ENCODE results near the gene FOXL1. TPM values are rescaled to one million over a fixed set of nuclear protein-coding genes. Genes with fewer than 3 reads are reported as not detected.

FOXL1 gene
- polyA plus RNA-seq, 1 experiment = 4.9 TPM

- CTCF ChIA-PET = no interaction called here
- H3K27me3 ChIP-seq (ENCODE audit: control insufficient read depth, insufficient read depth, low read length) = no peaks in the 10 kb centered on the region
- no peak overlapping the region for H3K4me3 ChIP-seq (ENCODE audit: low read depth, low read length)
- no peak for DNase-seq (ENCODE audit: low read depth)
- POLR2A ChIA-PET = no interaction called here
- no peak for TF ChIP-seq CTCF (IDR thresholded peaks at IDR 0.05; ENCODE audit: insufficient read depth, low read depth, low read length)
- H3K36me3 ChIP-seq (ENCODE audit: control insufficient read depth, insufficient read depth, low read length) = peaks cover 20% of the 10 kb centered on the region
Observed at GRCh38 chr16:86547286-86547685, 31.1 kb upstream of the FOXL1 start.

GRCh38 chr16:86549076-86549892 lies 29.1 kb upstream of the FOXL1 start:
- H3K4me3 ChIP-seq (ENCODE audit: low read depth, low read length) = no peak overlapping the region
- DNase-seq (ENCODE audit: low read depth) = no peak
- no peaks in the 10 kb centered on the region for H3K27me3 ChIP-seq (ENCODE audit: control insufficient read depth, insufficient read depth, low read length)
- ChIA-PET POLR2A (no interaction called here), CTCF (interaction anchor here (1.1 kb wide), 1 partner anchor 514 kb away, joined by 3 read pairs; no protein-coding TSS in a partner anchor)
- H3K36me3 ChIP-seq (ENCODE audit: control insufficient read depth, insufficient read depth, low read length) = peaks cover 17% of the 10 kb centered on the region
- no peak for TF ChIP-seq CTCF (IDR thresholded peaks at IDR 0.05; ENCODE audit: insufficient read depth, low read depth, low read length)

DNA sequence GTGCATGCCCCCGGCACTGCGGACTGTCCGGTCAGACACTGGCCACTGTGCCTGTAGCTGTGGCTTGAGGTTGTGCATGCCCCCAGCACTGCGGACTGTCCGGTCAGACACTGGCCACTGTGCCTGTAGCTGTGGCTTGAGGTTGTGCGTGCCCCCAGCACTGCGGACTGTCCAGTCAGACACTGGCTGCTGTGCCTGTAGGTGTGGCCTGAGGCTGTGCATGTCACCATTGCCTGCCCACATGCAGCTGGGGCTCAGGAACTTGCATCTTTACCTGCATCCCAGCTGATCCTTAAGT lies 28.5 kb upstream of the FOXL1 start:
- Histone ChIP-seq H3K4me3 (ENCODE audit: low read depth, low read length) (no peak overlapping the region), H3K36me3 (ENCODE audit: control insufficient read depth, insufficient read depth, low read length) (peaks cover 17% of the 10 kb centered on the region), H3K27me3 (ENCODE audit: control insufficient read depth, insufficient read depth, low read length) (no peaks in the 10 kb centered on the region)
- no peak for DNase-seq (ENCODE audit: low read depth)
- no peak for TF ChIP-seq CTCF (IDR thresholded peaks at IDR 0.05; ENCODE audit: insufficient read depth, low read depth, low read length)
- ChIA-PET POLR2A (no interaction called here), CTCF (interaction anchor here (1.1 to 1.2 kb wide), 2 partner anchors 14 to 513 kb away, joined by 3 to 4 read pairs; no protein-coding TSS in a partner anchor)

DNA sequence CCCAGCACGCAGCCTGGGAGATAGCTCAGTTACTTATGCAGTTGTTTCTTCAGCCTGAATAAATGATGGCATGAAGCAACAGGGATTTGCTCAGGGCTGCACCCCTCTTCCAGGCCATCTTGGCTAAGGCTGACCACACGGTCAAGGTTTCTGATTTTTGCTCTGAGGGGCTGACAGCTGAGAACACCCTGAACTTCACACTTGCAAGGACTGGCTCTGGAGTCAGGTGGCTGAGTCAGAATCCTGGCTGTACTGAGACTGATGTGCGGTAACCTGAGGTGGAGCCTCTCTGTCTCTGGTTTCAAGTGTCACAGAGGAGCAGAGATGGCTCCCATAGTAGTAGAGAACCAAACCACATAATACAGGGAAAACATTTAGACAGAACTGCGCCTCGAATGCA lies 28.1 kb upstream of the FOXL1 start:
- Histone ChIP-seq H3K27me3 (ENCODE audit: control insufficient read depth, insufficient read depth, low read length) (no peaks in the 10 kb centered on the region), H3K36me3 (ENCODE audit: control insufficient read depth, insufficient read depth, low read length) (peaks cover 17% of the 10 kb centered on the region), H3K4me3 (ENCODE audit: low read depth, low read length) (no peak overlapping the region)
- DNase-seq (ENCODE audit: low read depth) = no peak
- no peak for TF ChIP-seq CTCF (IDR thresholded peaks at IDR 0.05; ENCODE audit: insufficient read depth, low read depth, low read length)
- ChIA-PET CTCF (interaction anchor here (1.2 kb wide), 1 partner anchor 13 kb away, joined by 4 read pairs; no protein-coding TSS in a partner anchor), POLR2A (interaction anchor here (0.6 kb wide), 2 partner anchors 545 to 705 kb away, joined by 3 read pairs; no protein-coding TSS in a partner anchor)

DNA sequence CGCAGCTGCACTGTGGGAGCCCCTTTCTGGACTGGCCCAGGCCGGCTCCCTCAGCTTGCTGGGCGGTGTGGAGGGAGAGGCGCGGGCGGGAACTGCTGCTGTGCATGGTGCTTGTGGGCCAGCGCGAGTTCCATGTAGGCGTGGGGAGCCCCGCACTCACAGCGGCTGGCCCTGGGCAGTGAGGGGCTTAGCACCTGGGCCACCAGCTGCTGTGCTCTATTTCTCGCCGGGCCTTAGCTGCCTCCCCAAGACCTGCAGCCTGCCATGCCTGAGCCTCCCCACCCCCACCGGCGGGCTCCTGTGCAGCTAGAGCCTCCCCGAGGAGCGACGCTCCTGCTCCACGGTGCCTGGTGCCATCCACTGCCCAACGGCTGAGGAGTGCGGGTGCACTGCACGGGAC lies 25.0 kb upstream of the FOXL1 start:
- POLR2A ChIA-PET = no interaction called here
- CTCF ChIA-PET = interaction anchor here (1.1 kb wide), 1 partner anchor 12 kb away, joined by 3 read pairs; no protein-coding TSS in a partner anchor
- TF ChIP-seq CTCF (IDR thresholded peaks at IDR 0.05; ENCODE audit: insufficient read depth, low read depth, low read length) = no peak
- H3K27me3 ChIP-seq (ENCODE audit: control insufficient read depth, insufficient read depth, low read length) = no peaks in the 10 kb centered on the region
- H3K4me3 ChIP-seq (ENCODE audit: low read depth, low read length) = no peak overlapping the region
- DNase-seq (ENCODE audit: low read depth) = no peak
- H3K36me3 ChIP-seq (ENCODE audit: control insufficient read depth, insufficient read depth, low read length) = peaks cover 7% of the 10 kb centered on the region

Data from BJ (cell line).